Ecto neural progenitor cell (in vitro differentiated cells): ENCODE results near the gene FCN2.
A peak's percentile ranks its signal among the peaks of the same experiment; 100 is the strongest.

ENCODE experiments used
- DNase-seq: peaks from one replicate; pipeline ENCODE4 v3.0.0-alpha.2; 2018; ENCODE audit warnings: low spot score

Gene FCN2

DNA sequence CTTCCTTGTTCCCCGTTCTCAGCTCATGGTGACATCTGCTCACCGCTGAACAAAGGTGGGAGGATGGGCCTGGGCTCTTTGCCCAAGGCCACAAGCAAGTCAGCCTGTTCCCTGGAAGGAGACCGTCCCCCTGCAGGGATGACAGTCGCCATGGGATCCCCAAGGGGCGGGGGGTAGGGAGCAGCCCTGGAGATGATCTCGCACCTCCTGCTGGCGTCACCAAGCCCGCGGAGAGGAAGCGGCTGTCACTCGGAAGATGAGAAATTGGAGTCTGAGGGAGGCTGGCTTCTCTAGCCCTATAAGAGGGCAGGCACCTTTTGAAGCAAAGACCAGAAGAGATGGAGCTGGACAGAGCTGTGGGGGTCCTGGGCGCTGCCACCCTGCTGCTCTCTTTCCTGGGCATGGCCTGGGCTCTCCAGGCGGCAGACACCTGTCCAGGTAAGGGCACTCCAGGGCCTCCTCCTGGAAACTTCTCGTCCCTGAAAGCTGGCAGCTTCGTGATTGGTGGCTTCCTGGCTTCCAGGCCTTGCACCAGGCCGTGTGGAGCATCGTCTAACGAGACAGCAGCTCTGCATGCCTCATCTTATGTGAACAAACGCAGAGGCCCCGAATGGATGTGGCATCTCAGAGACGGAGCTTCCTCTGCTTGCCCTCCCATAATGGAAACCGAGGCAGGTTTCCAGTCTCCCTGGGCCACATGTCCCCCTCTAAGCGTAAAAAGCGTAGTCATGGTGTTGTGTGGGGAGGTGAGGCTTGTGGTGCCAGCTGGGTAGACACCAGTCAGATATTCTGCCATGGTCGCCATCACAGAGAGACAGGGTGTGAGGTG, at the start of gene FCN2:
TSS of gene FCN2 (plus strand) at position 327 of the 829 bp plus-strand sequence. CDS start at position 339, 12 bp downstream.
- peak; percentile 30 for DNase-seq

DNA sequence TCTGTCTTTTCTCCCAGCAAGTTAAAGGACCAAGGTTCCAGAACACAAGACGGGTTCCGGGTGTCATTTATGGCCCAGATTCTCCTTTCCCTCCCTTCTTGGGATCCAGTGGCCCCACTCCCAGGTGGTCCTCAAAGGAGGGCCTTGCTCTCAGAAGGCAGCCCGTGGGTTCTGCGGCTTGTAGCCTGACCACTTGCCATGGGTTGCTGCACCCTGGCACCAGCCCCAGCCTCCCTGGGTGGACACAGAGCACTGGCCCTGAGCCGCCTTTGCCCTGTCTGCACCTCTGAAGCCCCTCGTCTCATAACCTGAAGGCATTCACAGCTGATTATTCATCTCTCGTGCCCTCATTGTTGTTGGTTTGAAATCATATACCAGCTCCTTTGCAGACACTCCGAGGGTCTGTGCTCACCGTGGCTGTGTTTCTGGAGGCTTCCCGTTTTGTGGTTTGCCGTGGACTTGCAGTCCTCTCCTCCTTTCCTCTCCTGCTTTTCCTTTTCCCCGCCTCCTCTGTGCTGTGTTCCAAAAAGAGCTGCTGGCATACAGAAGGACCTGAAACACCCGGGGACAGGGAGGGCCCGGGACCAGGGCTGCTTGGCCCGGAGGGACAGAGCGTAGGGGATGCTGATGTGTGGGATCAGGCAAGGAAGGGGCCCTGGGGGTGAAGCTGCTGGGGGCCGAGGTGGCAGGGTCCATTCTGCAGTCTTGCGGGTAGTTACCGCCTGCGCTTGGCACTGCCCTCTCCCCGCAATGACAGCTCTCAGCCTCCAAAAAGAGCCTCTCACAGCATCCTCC, 49.5 kb upstream of the FCN2 start:
- DNase-seq = no peak

DNA sequence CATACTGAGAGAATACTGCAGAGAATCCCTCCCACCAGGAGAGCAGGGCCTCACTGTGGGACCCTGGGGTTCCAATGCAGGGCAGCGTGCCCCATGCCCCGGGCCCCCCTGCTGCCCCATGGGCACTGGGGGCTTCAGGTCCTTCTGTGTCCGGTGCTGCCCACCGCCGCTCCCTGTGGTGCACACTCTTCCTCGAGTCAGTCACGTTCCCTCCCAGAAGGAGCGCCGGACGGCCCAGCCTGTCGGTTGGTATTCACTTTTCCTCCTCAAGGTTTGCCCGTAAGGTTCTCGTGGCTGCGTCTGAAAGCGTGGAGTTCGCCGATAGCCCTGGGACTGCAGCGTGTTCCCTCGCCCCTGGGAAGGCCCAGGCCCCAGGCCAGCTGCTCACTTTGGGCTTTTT, 48.1 kb upstream of the FCN2 start:
- no peak for DNase-seq

DNA sequence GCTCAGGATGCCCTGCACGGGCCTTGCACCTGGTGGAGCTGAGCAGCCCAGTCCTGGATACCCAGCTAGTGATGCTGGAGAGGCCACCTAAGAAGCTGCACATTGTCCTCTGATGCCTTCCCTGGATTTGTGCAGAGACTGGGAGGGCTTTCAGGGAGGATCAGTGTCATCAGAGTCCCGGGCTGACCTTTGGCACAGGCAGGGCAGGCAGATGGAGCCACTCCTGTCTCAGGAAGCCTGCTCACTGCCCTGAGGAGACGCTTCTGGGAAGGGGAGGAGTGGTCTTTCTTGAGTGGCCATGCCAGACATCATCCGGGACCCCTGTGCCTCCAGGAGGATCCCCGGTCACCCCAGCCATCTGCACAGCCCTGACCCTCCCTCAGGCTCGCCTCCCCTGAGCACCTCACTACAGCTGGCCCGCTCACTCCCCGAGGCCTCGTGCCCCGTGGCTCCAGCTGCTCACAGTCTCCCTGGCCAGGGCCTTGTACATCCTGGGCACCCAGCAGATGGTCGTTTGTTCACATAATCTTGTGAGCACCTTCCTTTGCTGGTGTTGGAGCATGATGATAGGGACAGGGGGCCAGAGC, 47.2 kb upstream of the FCN2 start:
- no peak for DNase-seq

DNA sequence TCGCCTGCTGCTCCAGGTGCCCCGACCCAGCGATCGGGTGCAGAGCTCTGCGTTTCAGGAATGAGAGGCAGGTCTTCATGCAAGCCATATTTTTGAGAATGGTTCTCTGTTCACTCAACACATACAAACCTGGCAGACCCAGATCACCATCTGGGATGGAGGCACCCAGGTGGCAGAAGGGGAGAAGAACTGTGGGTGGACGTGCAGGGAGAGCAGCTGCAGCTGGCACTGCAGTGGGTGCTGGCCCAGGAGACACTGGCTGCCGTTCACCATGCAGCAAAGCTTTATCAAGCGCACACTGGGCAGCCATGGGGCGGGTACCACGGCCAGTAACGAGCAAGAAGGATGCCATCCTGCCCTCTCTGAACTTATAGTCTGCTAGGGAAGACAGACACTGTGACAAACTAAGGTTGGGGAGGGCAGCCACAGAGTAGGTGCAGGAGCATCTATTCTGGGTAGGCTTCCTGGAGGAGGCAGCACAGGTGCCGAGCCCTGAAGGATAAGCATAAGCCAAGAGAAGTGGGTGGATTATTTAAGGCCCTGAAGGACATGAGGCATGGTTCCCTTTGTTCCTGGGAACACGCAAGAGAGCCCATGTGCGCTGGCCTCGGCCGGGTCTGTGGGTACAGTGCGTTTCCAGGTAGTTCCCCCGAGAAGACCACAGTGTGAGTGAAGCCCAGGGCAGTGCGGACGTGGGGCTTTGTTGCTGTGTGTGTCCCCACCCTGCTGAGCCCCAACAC, 46.2 kb upstream of the FCN2 start:
- no peak for DNase-seq

DNA sequence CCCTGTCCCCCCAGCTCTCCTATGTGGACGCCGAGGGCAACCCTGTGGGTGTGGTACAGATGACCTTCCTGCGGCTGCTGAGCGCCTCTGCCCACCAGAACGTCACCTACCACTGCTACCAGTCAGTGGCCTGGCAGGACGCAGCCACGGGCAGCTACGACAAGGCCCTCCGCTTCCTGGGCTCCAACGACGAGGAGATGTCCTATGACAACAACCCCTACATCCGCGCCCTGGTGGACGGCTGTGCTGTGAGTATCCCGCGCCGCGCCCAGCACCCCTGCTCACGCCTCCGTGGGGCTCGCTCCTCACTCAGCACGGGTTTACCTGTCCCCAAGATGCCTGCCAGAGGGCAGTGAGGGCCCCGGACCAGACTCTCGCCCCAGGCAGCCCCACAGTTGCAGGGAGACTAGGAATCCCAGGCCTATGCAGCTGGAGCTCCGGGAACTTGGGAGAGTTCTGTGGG, 45.6 kb upstream of the FCN2 start:
- no peak for DNase-seq

DNA sequence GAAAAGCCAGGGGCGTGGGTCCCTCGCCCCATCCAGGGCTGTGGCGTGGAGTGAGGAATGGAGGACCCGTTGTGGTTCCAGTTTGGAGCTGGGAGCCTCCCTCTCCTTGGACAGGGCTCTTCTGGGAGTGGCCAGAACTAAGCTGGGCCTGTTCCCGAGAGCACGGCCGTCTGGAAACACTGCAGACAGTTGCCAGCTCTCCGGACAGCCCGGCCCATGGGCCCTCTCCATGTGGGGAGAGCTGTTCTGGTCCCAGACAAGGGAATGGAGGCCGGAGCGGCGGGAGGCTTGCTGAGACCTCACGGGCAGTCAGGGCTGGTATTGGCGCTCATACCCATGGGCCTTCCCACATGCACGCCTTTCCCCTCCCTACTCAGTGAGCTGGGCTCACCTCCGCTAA, 45.2 kb upstream of the FCN2 start:
- no peak for DNase-seq

DNA sequence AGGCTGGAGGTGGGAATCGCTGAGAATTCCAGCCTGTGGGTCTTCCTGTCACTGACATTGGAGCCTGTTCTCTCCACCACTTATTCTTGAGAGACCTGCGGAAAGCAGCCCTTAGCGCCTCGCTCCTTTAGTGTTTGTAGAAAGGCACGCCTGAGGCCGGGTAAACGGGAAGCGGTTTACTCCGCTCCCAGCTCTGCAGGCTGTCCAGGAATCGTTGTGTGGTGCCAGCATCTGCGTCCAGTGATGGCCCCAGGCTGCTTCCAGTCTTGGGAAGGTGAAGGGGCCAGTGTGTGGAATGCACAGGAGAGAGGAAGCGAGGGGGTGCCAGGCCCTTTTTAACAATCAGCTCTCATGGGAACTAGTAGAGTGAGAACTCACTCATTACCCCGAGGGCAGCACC, 44.6 kb upstream of the FCN2 start:
- DNase-seq = no peak

DNA sequence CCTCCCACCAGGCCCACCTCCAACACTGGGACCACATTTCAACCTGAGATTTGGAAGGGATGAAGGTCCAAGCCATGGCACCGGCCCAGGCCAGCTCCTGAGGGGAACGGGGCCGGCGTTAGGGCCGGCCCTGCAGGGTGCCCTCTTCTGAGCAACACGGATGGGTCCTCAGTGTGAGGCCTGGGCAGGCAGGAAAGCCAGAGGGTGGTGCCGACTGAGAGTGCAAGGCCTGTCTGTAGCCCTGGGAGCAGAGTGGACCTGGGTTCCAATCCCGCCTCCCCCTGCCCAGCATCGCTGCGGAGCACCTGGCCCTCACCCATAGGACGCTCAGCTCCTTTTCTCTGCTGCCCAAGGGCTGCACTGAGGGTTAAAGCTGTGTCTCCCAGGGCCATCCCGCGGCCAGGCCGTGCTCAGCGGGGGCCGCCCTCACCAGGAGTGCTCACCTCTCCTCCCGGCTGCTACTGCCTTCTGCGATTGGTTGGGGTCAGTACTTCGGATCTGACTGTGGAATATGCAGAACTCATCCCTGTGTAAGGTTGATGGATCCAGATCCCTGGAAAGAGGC, 44.1 kb upstream of the FCN2 start:
- DNase-seq = no peak

DNA sequence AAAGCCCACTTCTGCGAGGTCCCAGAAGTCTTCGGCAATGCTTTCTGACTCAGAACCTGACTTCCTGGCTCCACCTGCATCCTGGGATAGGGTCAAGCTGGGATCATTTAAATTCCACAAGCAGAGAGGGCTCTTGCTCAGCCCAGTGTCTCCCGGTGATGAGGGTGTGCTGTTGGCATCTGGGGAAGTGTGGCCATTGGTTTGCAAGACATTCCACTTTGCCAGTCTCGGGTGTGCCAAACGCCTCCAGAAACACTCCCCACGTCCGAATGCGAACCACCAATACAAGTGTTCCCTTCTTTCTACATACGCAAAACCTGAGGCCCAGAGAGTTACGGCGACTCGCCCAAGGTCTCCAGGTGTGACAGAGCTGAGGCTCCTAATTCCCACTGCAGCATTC, 43.1 kb upstream of the FCN2 start:
- DNase-seq = no peak

DNA sequence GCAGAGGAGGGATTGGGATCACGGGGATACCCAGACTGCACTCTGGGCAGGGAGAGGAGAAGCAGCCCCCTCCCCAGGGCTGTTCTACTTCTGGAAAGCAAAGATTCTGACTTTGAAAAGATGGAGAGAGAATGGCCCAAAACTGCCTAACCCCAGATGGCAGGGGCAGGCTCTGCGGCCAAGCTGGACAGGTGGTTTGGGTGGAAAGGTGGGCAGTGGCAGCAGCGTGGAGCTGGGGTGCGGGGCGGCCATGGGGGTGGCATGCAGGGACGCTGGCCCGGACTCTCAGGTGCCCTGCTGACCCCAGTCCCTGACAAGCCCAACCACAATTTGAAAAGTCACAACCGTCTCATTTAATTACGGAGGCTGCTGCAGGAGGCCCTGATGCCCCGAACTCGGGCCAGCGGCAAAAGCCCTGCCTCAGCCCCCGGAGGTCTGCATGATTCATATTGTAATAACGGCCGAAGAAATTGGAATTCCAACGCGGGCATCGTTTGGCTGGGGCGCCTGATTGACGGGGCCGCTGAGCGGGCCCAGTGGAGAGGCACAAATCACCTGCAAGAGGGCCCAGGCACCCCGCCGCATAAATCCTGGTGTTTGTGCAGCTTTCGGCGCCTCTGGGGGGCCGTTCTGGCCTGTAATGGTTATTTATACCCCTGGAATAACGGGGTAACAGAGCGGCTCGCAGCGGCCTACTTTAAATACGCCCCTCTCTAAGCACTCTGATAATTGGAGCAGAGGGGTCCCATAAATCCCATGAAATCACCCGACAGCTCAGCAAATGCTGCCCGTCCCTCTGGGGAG, 41.8 kb upstream of the FCN2 start:
- no peak for DNase-seq

DNA sequence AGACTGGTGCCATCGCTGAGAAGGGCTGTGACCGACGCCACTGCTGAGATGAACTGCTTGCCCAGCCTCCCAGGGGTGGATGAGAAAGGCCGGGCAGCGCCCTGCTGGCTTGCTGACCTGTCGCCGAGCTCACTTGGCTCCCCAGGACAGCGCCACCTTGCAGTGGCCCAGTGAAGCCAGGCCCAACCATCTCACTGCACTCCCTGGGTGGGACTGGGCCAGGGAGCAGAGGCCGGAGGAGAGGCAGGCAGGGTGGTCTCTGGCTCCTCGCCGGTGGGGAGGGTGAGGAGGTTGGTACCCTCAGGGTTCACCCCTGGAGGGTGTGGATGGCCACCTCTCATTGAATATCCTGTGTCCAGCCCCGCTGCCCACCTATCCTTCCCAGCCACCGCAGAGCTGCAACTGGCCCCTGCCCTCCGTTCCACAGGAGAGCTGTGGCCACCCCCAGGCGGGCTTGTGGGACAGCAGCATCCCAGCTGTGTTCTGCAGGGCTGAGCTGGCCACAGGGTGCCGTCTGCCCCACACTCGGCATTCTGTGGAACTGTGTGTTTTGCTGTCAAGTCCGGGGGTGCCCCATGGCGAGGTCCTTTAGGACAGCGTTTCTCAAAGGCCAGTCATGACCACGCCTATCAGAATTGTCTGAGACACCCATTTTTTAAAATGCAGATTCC, 41.0 kb upstream of the FCN2 start:
- peak; percentile 64 for DNase-seq

DNA sequence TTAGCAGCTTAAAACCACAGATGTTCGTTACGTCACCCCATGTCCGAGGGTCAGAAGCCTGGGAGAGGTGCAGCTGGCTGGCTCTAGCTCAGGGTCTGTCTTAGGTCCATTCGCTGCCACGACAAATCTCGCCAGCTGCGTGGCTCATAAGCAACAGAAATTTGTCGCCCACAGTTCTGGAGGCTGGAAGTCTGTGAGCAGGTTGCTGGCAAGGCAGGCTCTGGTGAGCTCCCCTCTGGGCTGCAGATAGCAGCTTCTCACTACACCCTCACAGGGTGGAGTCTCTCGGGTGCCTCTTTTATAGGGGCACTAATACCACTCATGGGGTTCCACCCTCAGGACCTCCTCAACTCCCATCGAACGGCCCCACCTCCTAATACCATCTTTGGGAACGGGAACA, 40.1 kb upstream of the FCN2 start:
- DNase-seq = no peak

DNA sequence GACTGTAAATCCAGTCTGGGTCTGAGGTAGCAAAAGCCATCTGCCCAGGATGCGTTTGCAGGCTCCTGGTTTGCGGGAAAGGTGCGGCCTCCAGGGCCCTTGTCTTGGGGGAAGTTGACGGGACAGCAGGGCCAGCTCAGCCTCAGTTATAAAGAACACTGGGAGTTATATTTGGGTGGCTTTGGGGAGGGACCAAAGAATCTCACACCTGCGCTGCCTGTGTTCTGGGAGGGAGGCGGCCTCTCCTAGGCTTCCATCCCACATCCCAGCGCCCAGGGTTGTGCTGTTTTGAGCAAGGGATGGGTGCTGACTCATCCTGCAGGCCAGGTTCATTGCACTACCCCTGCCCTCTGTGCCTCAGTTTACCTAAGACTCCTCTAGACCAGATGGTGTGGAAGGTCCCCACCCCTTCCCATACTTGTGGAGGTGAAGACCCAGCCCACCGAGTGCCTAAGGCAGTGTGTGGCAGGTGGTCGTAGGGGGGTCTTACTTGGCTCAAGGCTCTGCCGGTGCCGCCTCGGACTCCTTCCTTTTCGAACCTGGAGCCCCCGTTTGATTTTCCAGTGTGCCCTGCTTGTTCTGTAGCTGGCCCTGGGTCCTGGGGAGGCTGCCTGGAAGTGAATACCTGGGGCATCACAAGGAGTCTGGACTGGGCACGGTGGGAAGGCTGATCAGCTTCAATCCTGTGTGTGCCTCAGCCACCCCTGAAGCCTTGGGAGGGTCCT, 39.3 kb upstream of the FCN2 start:
- no peak for DNase-seq

DNA sequence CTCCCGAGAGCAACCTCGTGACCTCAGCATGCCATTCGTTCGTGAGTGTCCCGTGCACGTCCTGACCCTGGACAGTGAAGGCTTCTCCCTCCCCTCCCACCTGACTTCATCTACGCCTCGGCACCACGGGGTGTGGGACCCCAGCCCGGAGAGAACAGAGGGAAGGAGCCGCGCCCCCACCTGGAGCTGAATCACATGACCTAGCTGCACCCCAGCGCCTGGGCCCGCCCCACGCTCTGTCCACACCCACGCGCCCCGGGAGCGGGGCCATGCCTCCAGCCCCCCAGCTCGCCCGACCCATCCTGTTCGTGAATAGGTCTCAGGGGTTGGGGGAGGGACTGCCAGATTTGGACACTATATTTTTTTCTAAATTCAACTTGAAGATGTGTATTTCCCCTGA, 38.3 kb upstream of the FCN2 start:
- no peak for DNase-seq

DNA sequence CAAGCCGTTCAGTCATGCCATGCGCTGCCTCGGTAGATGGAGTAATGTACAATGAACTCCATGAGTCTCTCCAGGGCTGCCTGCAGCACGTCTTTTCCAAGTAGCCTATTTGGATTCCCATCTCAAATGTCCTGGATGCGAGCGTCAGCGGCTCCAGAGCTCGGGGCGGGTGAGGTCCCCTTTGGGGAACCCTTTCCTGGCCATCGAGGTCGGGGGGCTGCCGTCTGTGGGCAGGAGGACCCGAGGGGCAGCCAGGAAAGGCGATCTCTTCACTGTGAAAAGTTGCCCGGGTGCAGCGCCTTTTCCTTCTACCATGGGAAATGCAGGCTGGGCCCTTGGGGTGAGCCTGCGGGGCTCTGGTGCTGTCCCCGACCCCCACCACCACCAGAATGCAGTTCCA, 36.9 kb upstream of the FCN2 start:
- no peak for DNase-seq

DNA sequence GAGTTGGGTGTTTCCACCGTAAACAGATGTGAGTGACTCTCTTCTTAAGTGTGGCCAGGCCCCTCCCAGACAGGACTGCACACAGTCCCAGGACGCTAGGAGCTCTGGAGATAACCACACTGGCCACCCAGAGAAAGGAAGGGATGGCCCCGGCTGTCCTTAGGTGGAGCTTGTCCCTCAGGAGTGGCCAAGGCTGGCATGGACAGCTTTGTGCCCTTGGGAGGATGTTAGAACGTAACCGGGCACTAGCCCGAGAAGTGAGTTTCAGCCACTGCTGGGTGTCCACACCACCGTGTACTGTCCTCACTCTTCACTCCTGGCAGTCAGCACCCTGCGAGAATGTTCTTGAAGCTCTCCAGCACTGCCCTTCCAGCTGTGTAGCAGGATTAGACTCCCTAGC, 35.8 kb upstream of the FCN2 start:
- no peak for DNase-seq

DNA sequence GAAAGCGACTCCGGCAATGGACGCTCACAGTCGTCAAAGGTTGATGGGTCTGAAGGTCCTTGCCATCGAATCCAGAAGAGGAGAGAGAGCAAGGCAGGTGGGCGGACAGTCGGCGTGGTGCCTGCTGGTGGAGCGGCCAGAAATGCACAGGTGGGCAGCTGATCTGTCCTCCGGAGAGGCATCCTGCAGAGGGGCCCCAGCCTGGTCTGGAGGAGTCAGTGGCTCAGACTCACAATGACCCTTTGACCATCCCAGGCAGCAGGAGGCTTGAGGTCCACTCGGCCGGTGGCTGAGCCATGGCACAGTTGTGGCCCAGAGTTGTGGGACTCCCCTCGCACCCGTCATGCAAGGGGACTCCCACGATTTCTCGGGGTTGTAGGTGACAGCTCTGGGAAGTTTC, 34.4 kb upstream of the FCN2 start:
- DNase-seq = no peak

DNA sequence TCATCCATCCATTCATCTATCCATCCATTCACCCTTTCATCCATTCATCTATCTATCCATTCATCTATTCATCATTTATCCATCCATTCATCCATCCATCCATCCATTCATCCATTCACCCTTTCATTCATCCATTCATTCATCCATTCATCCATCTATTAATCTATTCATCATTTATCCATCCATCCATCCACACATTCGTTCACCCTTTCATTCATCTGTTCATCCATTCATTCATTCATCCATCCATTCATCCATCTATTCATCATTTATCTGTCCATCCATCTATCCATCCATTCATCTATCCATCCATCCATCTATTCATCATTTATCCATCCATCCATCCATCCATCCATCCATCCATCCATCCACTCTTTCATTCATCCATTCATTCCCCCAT, 33.9 kb upstream of the FCN2 start:
- DNase-seq = no peak

DNA sequence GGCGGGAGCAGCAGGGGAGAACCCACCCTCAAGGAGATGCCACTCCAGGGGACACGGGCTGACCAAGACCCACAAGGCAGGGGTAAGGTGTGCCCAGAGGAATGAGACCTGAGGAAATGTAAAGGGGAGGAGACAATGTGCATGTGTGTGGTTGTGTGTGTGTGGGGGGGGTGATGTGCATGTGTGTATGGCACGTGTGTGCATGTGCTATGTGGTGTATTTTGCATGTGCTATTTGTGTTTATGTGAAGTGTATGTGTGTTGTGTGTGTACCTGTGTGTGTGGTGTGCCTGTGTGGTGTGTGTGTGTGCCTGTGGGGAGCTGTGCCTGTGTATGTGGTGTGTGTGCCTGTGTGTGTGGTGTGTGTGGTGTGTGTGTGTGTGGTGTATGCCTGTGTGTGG, 33.5 kb upstream of the FCN2 start:
- DNase-seq = no peak
